HG02943 (cell line): ENCODE data around the gene CORO2A.
"Not testable (repeated sequence)": the region's sequence is repeated elsewhere in the genome, so short reads cannot be mapped to it uniquely, and the experiment has no call there.

Source experiments
- ATAC-seq: cut with Tn5 transposase; IDR thresholded peaks from one replicate; pipeline ENCODE4 v1.9.1; 2021; ENCODE audit warnings: mild to moderate bottlenecking, low read depth, moderate library complexity; ENCODE audit not compliant: unreplicated experiment

Gene CORO2A

DNA sequence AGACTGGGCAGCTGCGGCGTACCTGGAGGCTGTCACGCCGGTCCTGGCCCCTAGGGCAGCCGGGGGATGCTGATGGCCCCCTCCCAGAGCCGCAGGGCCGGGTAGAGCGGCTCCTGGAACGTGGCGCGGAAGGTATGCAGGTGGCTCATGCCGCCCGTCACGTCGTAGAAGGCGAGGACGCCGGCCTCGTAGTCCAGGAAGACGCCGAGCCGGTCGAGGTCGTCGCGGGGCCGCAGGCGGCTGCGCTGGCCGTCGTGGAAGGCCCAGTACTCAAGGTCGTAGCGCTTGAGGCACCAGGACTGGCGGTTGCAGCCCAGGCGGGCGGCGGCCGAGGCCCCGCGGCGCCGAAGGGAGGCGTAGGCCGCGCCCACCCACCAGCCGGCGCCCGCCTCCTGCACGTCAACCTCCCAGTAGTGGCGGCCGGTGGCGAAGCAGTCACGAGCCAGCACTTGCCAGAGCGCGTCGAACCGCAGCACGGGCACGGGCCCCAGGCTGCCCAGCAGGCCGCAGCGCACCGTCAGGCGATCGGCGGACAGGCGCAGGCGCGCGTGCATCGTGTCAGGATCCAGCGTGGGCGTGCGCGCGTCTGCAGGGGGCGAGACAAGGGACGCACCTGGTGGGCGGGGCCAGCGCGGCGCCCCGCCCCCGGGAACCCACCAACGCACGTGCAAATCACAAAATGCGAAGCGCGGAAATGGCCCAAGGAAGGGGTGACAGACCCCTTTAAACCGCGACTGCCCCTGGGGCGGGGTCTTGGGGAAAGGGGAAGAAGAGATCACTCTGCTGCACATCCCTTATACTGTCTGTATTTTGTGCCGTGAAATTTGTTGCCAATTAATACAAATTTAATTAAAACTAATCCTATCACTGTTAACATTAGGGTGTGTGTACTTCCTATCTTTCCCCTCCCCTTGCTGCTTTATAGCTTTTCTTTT is 104.8 kb downstream of the CORO2A start:
- no peak for ATAC-seq

GRCh38 chr9:98086461-98086860 is 106.0 kb downstream of the CORO2A start:
- no peak for ATAC-seq

DNA sequence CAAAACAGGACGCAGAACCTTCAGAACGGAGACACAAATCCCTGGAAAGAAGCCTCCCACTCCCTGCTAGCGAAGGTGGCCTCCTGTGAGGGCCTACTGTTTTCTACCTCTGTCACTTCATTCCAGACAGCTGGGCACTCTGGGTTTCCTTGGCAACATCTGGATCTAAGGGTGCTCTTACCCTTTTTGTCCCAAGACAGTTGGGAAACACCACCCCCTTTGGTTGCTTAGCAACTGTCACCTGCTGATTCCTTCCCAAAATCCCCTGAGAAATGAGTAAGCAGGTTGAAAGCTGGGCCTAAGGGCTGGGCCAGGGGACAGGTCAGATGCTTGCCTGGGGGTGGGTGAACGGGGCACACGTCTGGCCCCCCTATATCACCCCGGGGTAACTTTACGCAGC is 106.5 kb downstream of the CORO2A start:
- ATAC-seq = no peak

DNA sequence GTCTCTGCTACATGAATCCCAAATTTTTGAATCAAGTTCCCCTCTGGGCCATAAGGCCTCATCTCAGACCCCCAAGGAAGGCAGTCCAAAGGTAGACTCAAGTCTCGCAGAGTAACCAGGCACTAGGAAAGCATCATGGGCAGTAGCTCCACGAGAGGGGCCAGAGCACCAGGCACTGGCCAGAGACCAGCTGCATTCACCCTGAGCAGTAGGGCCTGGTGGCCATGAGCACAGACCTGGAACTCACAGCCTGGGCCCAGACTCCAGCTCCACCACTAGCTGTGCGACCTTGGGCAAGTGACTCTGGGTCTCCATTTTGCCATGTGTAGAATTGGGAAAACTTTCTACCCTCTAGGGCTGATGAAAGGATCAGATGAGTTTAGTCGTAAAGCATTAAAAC is 107.4 kb downstream of the CORO2A start:
- ATAC-seq = no peak

GRCh38 chr9:98084396-98084795 is 108.0 kb downstream of the CORO2A start:
- ATAC-seq = no peak

GRCh38 chr9:98083566-98084183 is 108.8 kb downstream of the CORO2A start:
- no peak for ATAC-seq

DNA sequence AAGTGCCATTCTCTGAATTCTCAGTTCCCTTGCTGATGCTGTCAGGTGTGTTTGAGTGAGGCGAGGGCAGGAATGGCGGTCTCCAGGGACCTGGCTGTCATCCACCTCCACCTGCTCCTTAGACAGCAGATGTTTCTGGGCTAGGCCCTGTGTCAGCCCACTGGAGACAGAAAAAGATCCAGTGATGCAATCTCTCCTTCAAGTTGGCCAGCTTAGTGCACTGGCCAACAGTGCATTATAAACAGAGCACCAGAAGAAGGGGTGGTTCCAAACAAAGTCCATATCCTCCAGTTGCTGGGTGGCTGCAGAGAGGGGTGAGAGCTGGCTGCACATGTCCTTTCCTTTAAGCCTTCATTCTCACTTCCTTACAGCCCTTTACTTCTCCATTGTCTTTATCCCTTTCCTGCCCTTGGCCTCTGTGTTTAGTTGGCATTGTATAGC is 109.4 kb downstream of the CORO2A start:
- no peak for ATAC-seq

DNA sequence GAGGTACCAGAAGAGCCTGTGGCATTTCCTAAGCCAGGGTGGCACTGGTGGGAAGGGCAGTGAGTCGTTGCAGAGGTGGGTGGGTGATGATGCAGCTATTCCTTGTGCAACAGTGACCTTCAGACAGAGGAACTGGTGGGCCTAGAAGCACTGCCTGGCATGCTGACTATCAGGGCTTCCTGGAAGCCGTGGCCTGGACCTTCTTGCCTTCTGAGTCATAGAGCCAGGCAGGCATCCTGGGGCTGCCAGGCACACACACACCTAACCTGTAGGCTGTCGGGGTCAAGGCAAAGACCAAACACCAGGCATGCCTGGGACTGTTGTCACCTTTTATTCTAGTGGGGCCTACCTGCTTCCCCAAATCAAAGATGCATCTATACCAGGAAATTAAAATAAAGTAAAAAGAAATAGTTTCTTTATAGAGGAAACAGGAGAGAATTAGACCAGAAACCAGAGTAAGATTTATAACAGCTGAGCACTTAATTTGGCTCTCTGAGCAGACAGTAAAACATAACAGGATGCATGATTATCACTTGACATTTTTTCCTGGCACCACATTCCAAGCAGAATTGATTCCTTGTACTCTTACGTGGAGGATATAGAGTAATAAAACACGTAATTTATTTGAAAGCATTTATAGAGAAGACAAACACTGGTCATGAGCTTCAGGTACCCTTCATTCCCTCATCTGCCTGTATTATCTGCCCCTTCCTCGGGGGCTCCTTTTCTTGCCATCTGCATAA is 110.8 kb downstream of the CORO2A start:
- ATAC-seq = no peak

- no peak for ATAC-seq
Observed at GRCh38 chr9:98080780-98081179, 111.7 kb downstream of the CORO2A start.

DNA sequence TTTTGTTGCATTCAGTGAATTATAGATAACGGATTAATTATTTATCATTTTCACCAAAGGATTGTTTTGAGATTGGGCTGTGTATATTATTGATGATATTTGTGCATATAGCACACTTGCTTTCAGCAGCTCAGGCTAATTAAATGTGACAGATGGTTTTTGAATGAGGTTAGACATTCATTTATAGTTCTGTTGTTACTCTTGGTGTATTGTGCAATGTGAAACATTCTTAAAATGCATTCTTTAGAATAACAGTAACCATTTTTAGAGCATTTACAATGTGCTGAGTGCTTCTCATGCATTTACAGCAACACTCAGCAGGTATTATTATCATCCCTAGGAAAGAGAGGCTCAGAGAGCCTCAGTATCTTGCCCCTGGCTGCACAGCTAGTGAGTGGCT is 112.1 kb downstream of the CORO2A start:
- ATAC-seq = no peak

- ATAC-seq = no peak
Observed at GRCh38 chr9:98078895-98079294, 113.5 kb downstream of the CORO2A start.

GRCh38 chr9:98076514-98076890 is 115.9 kb downstream of the CORO2A start:
- not testable (repeated sequence) for ATAC-seq

DNA sequence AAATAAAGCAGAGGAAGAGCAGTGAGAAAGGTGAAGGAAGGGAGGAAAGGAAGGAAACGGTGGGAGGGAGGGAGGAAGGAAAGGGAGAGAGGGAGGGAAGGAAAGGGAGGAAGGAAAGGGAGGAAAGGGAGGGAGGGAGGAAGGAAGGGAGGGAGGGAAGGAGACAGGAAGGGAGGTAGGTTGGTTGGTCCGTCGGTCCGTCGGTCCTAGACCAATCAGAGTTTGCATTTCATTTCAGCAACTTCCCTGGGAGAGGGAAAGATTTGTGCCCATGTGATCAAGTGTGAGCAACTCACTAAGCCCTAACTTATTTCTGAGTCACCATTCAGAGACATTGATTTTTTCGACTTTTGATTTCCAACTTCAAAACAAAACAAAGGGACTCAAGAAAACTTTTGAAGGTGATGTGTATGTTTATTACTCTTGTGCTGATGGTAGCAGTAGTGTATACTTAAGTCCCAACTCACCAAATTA is 117.1 kb downstream of the CORO2A start:
- ATAC-seq = no peak

GRCh38 chr9:98074115-98074990 is 118.1 kb downstream of the CORO2A start:
- no peak for ATAC-seq

GRCh38 chr9:98071737-98072136 is 120.7 kb downstream of the CORO2A start:
- no peak for ATAC-seq
